Measurements from ENCODE around the gene OSBPL3.

The OSBPL3 gene

DNA sequence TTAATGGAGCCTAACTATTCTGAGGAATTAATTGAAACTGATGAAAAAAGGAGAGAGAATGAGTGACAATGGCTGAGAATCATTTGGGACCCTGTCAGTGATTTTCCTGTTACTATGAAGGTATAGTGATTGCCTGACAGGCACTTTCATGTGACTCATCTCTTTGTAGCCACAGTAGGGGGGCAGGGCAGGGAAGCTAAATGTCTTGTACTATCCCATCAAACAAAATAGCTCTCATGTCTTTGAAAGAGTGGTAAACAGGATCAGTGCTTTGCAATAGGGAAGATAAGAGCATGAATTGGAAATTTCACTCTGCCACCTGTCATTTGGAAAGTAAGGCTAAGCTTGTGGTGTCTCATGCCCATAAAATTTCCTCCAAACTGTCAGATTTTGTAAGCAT, 128.2 kb downstream of the OSBPL3 start:
- TF ChIP-seq, protein P1, sequence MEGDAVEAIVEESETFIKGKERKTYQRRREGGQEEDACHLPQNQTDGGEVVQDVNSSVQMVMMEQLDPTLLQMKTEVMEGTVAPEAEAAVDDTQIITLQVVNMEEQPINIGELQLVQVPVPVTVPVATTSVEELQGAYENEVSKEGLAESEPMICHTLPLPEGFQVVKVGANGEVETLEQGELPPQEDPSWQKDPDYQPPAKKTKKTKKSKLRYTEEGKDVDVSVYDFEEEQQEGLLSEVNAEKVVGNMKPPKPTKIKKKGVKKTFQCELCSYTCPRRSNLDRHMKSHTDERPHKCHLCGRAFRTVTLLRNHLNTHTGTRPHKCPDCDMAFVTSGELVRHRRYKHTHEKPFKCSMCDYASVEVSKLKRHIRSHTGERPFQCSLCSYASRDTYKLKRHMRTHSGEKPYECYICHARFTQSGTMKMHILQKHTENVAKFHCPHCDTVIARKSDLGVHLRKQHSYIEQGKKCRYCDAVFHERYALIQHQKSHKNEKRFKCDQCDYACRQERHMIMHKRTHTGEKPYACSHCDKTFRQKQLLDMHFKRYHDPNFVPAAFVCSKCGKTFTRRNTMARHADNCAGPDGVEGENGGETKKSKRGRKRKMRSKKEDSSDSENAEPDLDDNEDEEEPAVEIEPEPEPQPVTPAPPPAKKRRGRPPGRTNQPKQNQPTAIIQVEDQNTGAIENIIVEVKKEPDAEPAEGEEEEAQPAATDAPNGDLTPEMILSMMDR (IDR thresholded peaks at IDR 0.05; ENCODE audit: low read depth, low read length, missing control alignments) = no peak
- no peak overlapping the region for H3K4me3 ChIP-seq (ENCODE audit: low read depth, low read length)
- peak; percentile 57 for DNase-seq
- H3K27me3 ChIP-seq (replicated peaks) = no peaks in the 10 kb centered on the region
- peaks cover 10% of the 10 kb centered on the region for H3K36me3 ChIP-seq (replicated peaks)
- in situ Hi-C loops (cut with HindIII; ENCODE audit: low pct_ligation_motif_present, low sequenced_read_pairs) = no loop called here
- H3K27ac ChIP-seq = no peak overlapping the region

DNA sequence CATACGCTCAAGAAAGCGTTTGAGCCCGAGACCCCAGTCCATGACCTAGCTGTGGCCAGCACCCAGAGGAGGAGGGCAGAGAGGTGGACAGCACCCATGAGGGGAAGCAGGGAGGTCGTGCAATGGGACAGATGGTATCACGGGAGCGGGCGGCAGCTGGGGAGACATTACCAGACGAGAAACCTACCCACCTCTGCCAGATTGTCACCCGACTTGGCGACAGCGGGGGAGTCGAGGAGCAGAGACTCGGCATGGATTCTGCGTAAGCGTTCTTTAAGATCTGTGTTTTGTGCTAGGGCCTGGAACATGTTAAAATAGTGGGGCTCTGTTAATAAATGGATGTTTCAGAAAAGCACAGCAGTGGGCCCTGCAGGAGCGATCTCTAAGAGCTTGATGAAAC, 131.1 kb downstream of the OSBPL3 start:
- in situ Hi-C loops (cut with HindIII; ENCODE audit: low pct_ligation_motif_present, low sequenced_read_pairs) = no loop called here
- DNase-seq = no peak

DNA sequence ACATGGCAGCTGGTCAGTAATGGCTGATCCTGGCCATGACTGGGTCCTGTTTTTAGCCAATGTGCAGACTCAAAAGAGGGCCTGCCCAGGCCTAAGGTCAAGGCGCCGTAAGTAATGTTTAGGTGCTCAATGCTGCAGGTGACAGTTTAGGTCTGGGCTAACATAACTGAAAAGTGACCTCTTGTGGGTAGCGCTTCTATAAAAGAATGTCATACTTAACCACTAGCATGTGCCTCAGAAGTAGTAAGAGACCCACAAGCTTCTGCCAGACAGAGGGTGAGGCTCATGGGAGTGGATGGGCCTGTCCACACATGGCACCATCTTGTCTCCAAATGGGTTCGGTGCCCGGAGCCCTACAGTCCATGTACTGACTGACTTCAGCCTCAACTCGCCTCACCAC, 132.2 kb downstream of the OSBPL3 start:
- no peak for DNase-seq
- peaks cover 10% of the 10 kb centered on the region for H3K36me3 ChIP-seq (replicated peaks)
- in situ Hi-C loops (cut with HindIII; ENCODE audit: low pct_ligation_motif_present, low sequenced_read_pairs) = no loop called here
- no peaks in the 10 kb centered on the region for H3K27me3 ChIP-seq (replicated peaks)
- TF ChIP-seq, protein P1 (IDR thresholded peaks at IDR 0.05; ENCODE audit: low read depth, low read length, missing control alignments) = no peak
- no peak overlapping the region for H3K27ac ChIP-seq
- H3K4me3 ChIP-seq (ENCODE audit: low read depth, low read length) = no peak overlapping the region

More for the DNA sequence above, 131.1 kb downstream of the OSBPL3 start:
- H3K27me3 ChIP-seq (replicated peaks) = no peaks in the 10 kb centered on the region
- H3K36me3 ChIP-seq (replicated peaks) = peaks cover 10% of the 10 kb centered on the region
- no peak overlapping the region for H3K4me3 ChIP-seq (ENCODE audit: low read depth, low read length)
- H3K27ac ChIP-seq = no peak overlapping the region
- TF ChIP-seq, protein P1 (IDR thresholded peaks at IDR 0.05; ENCODE audit: low read depth, low read length, missing control alignments) = no peak

DNA sequence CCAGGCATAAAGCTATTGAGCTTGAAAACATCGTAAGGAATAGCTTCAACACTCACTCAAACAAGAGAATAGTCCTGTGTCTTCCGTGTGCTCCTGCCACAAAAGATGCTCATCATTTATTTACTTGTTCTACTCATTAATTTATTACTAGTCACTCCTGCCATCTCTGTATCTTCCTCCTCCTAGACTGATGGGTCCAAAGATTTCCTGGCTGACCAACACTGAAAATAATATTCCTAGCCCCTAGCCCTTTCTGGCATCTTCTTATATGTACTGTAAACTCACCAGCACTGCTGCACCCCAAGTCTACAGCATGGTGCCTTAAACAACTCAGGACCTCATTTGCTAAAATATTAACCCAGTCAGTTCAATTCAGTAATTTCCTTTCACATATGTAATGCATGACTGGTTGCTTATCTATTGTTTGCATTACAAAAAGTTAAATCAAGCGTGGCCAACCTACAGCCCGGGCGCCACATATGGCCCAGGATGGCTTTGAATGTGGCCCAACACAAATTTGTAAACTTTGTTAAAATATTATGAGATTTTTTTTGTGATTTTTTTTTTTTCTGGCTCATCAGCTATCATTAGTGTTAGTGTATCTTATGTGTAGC, 136.1 kb downstream of the OSBPL3 start:
- no peak for DNase-seq
- H3K4me3 ChIP-seq (ENCODE audit: low read depth, low read length) = no peak overlapping the region
- H3K36me3 ChIP-seq (replicated peaks) = peaks cover 10% of the 10 kb centered on the region
- H3K27me3 ChIP-seq (replicated peaks) = no peaks in the 10 kb centered on the region
- in situ Hi-C loops (cut with HindIII; ENCODE audit: low pct_ligation_motif_present, low sequenced_read_pairs) = no loop called here
- H3K27ac ChIP-seq = no peak overlapping the region
- TF ChIP-seq, protein P1 (IDR thresholded peaks at IDR 0.05; ENCODE audit: low read depth, low read length, missing control alignments) = no peak

DNA sequence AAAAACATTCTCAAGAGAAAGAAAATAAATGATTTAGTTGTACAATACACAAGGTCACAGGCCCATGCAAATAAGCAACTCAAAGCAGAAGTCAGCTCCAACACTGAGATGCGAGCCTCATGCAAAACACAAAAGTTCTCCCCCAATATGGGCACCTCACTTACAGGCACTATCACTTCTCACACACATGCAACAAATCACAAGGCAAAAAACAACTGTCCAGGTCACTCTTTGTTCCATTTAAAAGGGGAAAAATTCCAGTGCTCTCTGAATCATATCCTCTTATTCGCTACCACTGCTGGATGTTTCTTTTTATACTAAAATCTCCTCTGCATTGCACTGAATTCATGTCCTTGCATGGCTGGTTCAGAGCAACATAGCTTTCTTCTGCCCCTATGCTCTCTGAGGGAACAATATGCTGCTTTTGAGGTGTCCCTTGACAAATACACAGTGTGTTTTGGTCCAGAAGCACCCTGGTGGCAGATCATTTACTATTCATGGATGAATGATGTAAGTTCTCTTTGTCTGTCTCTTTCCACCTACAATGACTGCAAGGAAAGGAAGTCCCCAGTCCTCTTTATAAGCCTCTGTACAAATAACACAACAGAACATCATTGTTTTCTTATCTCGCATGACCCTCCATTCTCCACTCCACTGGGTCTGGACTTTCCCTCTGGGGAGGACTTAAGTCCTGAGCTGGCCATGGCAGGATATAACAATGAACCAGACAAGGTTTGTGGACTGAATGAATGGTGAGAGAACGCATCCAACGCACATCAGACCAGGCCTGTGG, 137.3 kb downstream of the OSBPL3 start:
- peaks cover 10% of the 10 kb centered on the region for H3K36me3 ChIP-seq (replicated peaks)
- TF ChIP-seq, protein P1 (IDR thresholded peaks at IDR 0.05; ENCODE audit: low read depth, low read length, missing control alignments) = no peak
- H3K4me3 ChIP-seq (ENCODE audit: low read depth, low read length) = no peak overlapping the region
- in situ Hi-C loops (cut with HindIII; ENCODE audit: low pct_ligation_motif_present, low sequenced_read_pairs) = no loop called here
- peak overlapping the region; percentile 38 for H3K27ac ChIP-seq
- H3K27me3 ChIP-seq (replicated peaks) = no peaks in the 10 kb centered on the region
- no peak for DNase-seq

All from brain microvascular endothelial cell (primary cell).